HEK293T (cell line): ENCODE measurements around the gene ATP5PF.

Source experiments
- ARNT ChIP-seq: fragments of 450-650 bp; IDR thresholded peaks from 2 replicates; pipeline ENCODE4 v1.6.1; 2017; ENCODE audit warnings: mild to moderate bottlenecking
- BHLHE40 ChIP-seq: fragments of 450-650 bp; IDR thresholded peaks from 2 replicates; pipeline ENCODE4 v1.6.1; 2016; ENCODE audit warnings: mild to moderate bottlenecking, moderate library complexity, borderline replicate concordance
- ELF4 ChIP-seq: fragments of 450-650 bp; IDR thresholded peaks from 2 replicates; pipeline ENCODE4 v1.6.1; 2017; ENCODE audit warnings: antibody characterized with exemption
- FOXA1 ChIP-seq: fragments of 450-650 bp; IDR thresholded peaks from 2 replicates; pipeline ENCODE4 v1.6.1; 2016; ENCODE audit warnings: mild to moderate bottlenecking
- FOXK2 ChIP-seq: fragments of 450-650 bp; IDR thresholded peaks from 2 replicates; pipeline ENCODE4 v1.6.1; 2016; ENCODE audit warnings: mild to moderate bottlenecking
- FOXM1 ChIP-seq: fragments of 450-650 bp; IDR thresholded peaks from 2 replicates; pipeline ENCODE4 v1.6.1; 2017; ENCODE audit warnings: mild to moderate bottlenecking, borderline replicate concordance
- HDGF ChIP-seq: fragments of 450-650 bp; IDR thresholded peaks from 2 replicates; pipeline ENCODE4 v1.6.1; 2017; ENCODE audit warnings: antibody characterized with exemption, borderline replicate concordance
- L3MBTL2 ChIP-seq: fragments of 450-650 bp; conservative IDR thresholded peaks from 2 replicates; pipeline ENCODE4 v1.6.1; 2016; ENCODE audit warnings: mild to moderate bottlenecking
- LEF1 ChIP-seq: fragments of 450-650 bp; IDR thresholded peaks from 2 replicates; pipeline ENCODE4 v1.6.1; 2017; ENCODE audit warnings: mild to moderate bottlenecking, borderline replicate concordance
- PKNOX1 ChIP-seq: fragments of 450-650 bp; IDR thresholded peaks from 2 replicates; pipeline ENCODE4 v1.6.1; 2016
- SP1 ChIP-seq: fragments of 450-650 bp; IDR thresholded peaks from 2 replicates; pipeline ENCODE4 v1.6.1; 2017
- SUZ12 ChIP-seq: fragments of 450-650 bp; IDR thresholded peaks from 2 replicates; pipeline ENCODE4 v1.6.1; 2016; ENCODE audit warnings: mild to moderate bottlenecking
- TARDBP ChIP-seq: fragments of 450-650 bp; IDR thresholded peaks from 2 replicates; pipeline ENCODE4 v1.6.1; 2016
- ZNF384 ChIP-seq: fragments of 450-650 bp; IDR thresholded peaks from 2 replicates; pipeline ENCODE4 v1.6.1; 2016

GRCh38 chr21:25759573-25759972, 24.9 kb upstream of the ATP5PF start:
- TF ChIP-seq FOXK2 (no peak), BHLHE40 (no peak), SUZ12 (no peak), ELF4 (no peak), ZNF384 (no peak), SP1 (no peak), HDGF (no peak), L3MBTL2 (no peak), TARDBP (no peak), ARNT (no peak), FOXM1 (no peak), FOXA1 (no peak), LEF1 (no peak), PKNOX1 (no peak)
